MV-4-11 (cell line): ENCODE results near the gene LDLRAD2.
"Not testable (repeated sequence)": the region's sequence is repeated elsewhere in the genome, so short reads cannot be mapped to it uniquely, and the experiment has no call there.

Experiments used
- DNase-seq: peaks from one replicate; lab custom pipeline; 2025; lab: John Stamatoyannopoulos, UW

LDLRAD2 gene

DNA sequence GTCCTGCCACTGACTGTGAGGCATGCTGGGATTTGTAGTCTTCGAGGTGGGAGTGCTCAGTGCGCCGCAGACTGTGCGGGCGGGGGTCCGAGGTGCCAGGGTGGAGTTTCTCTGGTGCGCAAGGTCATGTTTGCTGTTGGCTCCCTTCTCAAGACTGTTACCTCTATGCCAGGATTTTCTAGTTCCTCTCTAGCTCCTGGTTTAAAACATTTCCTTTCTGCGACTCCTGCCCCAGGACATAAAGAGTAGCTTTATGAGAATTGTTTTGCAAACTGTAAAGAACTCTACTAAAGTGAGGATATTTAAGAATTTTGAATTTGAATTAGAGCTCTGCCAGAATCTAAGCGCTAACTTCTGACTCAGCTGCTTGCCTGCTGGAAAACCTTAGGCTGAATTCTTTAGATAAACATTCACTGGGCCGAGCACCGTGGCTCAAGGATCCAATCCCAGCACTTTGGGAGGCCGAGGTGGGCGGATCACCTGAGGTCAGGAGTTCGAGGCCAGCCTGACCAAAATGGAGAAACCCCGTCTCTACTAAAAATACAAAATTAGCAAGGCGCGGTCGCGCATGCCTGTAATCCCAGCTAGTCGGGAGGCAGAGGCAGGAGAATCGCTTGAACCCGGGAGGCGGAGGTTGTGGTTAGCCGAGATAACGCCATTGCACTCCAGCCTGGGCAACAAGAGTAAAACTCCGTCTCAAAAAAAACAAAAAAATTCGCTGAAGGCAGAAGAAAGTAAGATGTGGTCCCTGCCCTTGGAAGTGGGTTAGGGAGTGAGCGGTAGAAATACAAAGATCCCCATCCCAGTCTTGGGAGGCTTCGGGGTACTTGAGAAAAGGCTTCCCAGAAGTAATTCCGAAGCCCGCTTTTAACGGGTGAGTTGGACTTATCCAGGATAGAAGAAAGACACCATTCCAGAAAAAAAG, 28.1 kb upstream of the LDLRAD2 start:
- DNase-seq: peak; percentile 93

DNA sequence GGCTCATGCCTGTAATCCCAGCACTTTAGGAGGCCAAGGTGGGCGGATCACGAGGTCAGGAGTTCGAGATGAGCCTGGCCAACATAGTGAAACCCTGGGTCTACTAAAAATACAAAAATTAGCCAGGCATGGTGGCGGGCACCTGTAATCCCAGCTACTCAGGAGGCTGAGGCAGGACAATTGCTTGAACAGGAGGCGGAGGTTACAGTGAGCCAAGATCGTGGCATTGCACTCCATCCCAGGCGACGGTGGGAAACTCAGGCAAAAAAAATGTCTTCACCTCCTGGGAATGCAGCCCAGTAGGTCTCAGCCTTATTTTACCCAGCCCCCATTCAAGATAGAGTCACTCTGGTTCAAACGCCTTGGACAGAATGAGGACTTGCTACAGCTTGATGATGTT, 26.3 kb upstream of the LDLRAD2 start:
- not testable (repeated sequence) for DNase-seq

DNA sequence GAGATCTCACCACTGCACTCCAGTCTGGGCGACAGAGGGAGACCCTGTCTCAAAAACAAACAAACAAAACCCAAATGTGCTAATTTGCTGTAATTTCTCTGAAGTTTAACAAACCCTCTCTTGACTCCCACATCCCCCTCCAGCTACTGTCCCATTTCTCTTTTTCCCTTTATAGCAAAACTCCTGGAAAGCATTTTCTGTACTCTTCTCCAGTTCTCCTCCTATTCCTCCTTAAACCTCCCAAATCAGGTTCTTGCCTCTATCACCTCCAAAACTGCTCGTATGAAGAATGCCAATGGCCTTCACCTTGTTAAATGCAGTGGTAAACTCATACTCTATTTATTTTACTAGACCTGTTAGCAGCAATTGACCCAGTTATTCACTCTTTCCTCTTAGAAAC, 25.4 kb upstream of the LDLRAD2 start:
- DNase-seq: no peak

DNA sequence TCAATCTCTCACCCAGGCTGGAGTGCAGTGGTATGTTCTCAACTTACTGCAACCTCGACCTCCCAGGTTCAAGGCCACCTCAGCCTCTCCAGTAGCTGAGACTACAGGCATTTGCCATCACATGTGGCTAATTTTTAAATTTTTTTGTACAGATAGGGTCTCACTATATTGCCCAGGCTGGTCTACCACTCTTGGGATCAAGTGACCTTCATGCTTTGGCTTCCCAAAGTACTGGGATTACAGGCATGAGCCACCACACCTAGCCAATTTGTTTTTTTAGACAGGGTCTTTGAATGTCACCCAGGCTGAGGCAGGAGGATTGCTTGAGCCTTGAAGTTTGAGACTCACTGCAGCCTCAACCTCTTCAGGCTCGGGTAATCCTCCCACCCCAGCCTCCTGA, 19.0 kb upstream of the LDLRAD2 start:
- DNase-seq: no peak

DNA sequence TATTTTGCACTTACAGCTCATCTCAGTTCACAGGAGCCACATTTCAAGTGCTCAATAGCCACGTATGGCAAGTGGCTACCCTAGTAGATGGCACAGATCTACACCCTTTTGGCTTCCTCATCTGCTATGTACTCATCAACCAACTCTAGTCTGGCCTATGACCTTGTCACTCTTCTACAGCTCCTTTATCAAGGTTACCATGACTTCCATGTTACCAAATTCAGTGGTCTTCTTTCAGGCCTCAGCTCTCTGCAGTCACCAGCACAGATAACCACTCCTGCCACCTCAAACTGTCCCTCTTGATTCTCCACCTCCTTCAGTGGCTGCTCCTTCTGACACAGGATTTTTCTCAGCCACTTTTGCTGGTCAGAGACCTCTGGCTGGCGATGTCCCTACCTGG, 17.4 kb upstream of the LDLRAD2 start:
- no peak for DNase-seq

DNA sequence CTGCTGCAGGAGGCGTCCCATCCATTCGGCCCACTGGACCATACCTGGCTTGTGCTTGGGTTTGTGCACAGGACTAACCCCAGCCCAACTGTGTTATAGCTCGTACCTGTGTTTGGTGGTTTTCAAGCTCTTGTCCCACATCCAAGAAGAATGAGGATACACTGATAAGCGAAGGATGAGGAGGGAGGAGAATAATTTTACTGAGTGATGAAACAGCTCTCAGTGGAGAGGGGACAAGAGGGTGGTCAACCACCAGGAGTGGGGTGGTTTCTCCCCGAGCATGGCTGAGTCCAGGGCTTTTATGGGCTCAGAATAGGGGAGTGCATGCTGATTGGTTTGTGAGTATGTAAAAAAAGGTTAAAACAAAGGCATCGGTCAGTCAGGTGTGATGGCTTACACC, 17.0 kb upstream of the LDLRAD2 start:
- DNase-seq: no peak

DNA sequence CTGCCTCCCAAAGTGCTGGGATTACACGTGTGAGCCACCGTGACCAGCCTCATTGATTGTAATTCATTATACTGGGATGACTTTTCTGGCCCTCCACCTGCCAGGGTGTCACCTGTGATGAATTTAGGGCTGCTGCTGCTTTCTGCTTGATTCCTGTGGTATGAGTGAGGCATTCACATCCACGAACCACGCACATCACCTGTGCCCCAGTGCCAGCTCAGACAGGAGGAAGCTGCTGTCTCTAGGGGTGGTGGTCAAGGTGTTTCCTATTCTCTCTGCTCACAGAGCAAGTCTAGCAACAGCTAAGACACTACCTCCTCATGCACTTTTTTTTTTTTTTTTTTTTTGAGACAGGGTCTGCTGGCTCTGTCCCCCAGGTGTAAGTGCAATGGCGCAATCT, 12.3 kb upstream of the LDLRAD2 start:
- no peak for DNase-seq

DNA sequence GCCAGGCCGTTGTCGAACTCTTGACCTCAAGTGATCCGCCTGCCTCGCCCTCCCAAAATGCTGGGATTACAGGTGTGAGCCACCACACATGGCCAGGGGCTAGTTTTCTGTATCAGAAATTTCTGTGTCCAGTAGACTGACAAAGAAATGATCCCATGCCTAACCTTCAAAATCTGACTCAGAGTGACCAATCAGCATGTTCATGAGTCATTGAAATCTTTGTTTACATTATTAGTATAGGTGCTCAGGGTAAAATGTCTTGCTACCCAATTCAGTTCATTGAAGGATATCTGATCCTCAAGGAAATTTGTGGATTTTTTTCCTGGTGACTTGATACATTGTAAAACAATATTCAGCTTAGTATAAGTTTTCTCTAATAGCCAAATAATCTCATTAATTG, 11.0 kb upstream of the LDLRAD2 start:
- DNase-seq: no peak

DNA sequence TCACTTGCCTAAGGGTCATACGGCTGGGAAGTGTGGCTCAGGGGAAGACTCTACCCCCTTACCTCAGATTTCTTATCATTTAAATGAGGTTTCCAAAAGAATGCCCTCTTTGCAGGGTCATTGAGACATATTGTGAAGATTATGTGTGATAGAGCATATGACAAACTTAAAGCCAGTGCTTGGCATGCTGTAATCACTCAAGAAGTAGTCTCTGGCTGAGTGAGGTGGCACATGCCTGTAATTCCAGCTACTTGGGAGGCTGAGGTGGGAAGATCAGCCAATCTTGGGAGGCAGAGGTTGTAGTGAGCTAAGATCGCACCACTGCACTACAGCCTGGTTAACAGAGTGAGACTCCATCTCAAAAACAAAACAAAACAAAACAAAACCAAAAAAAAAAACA, 7.5 kb upstream of the LDLRAD2 start:
- no peak for DNase-seq

DNA sequence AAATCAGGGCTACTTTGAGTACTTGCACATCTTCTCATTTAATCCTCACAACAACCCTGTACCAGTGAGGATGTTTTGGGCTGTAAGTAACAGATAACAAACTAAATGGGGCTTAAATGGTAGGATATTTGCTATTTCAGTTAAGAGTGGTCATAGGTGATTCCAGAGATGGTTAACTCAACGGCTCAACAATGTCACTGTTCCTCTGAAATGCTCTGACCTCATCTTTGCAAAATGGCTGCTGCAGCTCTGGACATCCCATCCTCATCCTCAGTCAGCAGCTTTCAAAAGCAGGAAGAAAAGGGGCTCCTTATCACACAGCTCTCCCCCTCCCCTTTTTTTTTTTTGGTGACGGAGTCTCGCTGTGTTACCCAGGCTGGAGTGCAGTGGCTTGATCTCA, 1.5 kb downstream of the LDLRAD2 start:
- no peak for DNase-seq

DNA sequence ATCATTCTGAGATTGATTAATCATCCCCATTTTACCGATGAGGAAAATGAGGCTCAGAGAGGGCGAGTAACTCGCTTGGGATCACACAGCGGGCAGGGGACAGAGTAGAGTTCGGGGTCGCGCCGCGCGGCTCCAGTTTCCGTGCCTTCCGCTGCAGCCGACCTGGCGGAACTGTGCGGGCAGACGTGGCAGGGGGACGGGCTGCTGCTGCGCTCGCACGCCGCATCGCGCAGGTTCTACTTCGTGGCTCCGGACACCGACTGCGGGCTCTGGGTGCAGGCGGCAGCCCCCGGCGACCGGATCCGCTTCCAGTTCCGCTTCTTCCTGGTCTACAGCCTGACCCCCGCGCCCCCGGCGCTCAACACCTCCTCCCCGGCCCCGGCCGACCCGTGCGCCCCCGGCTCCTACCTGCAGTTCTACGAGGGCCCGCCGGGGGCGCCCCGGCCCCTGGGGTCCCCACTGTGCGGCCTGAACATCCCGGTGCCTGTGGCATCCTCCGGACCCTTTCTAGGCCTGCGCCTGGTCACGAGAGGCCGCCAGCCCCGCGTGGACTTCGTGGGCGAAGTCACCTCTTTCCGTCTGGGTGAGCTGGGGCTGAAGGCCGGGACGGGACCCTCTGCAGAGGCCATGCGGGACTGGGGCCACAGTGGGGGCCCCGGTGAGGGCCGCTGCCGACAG, 2.3 kb downstream of the LDLRAD2 start:
- no peak for DNase-seq

DNA sequence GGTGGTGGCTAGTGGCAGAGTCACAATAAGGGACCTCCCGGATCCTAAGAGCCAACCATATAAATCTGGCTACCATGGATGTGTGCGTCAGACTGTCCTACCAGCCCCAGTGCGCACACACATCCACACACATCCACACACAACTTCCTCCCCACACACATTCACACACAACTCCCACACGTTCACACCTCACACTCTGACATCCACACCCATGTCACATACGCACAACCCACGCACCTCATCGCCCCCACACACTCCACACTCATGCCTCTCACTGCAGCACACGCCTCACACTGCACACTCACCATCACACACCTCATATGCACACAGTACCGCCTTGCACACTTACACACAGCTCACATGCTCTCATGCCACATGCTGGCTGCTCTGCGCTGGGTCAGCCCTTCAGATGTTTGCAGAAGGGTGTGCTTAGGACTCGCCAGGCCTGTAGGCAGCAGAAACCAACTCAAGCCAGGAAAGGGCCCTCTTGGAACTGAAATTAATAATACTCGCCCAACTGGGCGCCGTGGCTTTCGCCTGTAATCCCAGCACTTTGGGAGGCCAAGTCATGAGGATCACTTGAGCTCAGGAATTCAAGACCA, 3.0 kb downstream of the LDLRAD2 start:
- DNase-seq: no peak

DNA sequence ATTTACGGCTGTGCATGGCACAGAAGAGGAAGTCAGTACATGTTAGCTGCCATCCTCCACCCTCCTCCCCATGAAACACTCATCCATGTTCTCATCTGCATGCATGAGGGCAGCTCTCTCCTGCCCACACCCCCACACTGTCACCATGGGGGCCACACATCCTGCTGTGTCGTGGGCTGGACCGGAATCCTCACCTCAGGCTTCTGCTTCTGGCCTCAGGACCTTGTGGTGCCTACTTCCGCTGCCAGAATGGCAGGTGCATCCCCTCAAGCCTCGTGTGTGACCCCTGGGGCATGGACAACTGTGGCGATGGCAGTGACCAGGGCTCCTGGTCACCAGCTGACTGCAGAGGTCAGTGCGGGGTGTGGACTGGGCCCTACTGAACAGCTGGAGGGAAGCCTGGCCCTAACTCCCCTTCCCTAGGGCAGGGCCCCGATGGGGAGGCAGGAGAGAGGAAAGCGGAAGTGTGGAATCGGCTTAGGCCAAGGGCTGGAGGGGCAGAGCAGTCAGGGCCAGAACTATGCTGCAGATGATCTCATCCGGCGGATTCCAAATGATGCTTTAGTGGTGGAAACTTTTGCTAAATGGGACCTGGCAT, 3.8 kb downstream of the LDLRAD2 start:
- peak; percentile 83 for DNase-seq

DNA sequence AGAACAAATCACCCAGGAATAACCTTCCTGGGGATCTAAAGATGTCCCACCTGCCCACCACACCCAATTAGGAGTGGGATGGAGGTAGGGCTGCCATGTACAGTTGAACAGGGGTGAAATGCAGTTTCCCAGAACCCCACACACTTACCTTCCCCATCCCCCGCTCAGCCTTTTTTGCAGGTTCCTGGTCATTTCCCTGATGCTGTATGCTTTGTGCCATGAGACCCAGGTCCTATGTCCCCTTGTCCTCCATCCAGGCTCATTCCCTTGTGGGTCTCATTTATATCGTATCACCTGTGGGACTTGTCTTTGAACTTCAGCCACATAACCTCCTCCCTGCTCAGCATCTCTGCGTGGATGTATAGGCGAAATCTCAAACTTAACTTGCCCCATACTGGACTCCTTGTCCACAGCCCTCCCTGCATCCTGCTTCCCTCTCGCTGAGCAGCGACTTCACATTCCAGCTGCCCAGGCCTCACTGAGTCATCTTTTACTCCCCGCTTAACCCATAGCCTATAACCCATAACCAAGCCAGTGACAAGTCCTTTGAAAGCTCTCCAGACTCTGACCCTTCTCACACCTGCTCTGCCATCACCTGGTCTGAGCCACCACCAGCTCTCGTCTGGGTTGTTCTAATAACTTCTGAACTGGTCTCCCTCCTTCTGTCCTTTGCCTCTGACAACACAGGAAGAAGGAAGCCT, 4.7 kb downstream of the LDLRAD2 start:
- DNase-seq: peak; percentile 36

DNA sequence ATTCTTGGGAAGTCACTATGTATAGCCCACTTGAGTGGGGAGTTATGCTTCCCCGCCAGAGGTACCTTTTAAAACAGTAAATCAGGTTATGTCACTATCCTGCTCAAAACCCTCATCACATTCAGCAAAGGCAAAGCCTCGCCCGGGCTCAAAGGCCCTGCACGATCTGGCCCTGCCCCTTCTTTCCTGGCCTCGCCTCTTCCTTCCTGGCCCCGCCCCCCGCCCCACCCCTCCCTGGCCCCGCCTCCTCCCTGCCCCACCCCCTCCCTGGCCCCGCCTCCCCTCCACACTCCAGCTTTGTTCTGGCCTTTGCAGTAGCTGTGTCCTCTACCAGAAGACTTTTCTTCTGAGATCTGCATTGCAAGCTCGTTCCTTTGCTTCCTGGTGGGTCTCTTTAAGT, 6.6 kb downstream of the LDLRAD2 start:
- peak; percentile 42 for DNase-seq

DNA sequence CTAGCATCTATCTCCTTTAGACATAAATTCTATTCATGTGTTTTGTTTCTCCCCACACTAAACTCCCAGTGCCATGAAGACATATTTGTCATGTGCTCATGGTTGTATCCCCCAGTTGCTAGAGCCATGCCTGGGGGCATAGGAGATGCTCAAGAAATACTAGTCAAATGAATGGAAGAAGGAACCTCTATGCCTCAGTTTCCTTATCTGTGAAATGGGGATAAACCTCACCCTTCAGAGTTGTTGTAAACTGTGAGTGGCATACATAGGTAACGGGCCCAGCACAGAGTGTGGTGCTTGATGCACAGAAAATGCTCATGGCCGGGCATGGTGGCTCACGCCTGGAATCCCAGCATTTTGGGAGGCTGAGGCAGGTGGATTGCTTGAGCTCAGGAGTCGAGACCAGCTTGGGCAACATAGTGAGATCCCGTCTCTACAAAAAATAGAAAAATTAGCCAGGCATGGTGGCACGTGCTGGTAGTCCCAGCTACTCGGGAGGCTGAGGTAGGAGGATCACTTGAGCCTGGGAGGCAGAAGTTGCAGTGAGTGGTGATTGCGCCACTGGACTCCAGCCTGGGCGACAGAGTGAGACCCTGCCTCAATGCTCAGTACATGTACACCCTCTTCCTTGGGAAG, 8.7 kb downstream of the LDLRAD2 start:
- no peak for DNase-seq

DNA sequence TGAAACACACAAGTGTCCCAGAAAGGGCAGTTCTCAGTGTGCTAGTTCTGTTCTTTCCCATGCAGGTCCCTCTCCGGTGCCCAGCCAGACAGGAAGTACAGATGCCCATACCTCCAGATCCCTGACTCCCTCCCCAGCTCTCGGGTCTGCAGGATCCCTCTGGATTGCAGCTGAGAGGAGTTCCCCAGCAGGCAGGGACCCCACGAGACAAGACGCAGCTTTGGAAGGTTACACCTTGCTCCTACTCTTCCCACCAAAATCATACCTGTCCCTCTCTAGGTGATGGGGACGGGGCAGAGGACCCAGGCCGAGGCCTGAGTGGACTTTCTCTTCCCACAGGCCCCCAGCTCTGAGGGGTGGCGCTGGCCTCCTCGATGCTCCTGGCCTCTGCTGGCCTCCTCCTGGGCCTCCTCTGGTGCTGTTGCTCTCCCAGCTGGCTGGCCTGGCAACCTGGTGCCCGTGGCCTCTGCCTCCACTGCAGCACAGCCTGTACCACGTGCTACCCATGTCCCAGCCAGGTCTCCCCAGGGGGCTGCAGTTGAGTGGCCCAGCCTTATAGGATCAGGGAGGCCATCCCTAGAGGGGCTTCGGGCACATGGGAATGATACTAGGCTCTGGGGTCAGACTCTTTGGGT, 9.4 kb downstream of the LDLRAD2 start:
- DNase-seq: no peak

DNA sequence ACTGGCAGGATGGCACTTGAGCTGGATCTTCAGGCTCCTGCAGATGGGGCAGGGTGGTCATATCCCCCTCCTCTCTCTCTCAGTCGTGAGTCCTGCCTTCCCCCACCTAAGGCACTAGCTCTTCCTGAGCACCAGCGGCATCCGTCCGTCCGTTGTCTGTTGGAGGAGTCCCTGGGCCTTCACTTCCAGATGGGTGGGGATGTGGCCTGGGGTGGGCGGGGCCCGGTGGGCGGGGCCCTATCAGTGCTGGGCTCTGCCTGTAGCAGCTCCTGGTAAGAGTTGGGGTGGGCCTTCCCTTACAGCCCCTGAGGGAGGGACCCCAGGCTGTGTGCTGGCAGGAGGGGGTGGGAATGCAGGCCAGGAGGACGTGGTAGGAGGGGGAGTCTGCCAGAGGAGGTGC, 10.3 kb downstream of the LDLRAD2 start:
- no peak for DNase-seq

DNA sequence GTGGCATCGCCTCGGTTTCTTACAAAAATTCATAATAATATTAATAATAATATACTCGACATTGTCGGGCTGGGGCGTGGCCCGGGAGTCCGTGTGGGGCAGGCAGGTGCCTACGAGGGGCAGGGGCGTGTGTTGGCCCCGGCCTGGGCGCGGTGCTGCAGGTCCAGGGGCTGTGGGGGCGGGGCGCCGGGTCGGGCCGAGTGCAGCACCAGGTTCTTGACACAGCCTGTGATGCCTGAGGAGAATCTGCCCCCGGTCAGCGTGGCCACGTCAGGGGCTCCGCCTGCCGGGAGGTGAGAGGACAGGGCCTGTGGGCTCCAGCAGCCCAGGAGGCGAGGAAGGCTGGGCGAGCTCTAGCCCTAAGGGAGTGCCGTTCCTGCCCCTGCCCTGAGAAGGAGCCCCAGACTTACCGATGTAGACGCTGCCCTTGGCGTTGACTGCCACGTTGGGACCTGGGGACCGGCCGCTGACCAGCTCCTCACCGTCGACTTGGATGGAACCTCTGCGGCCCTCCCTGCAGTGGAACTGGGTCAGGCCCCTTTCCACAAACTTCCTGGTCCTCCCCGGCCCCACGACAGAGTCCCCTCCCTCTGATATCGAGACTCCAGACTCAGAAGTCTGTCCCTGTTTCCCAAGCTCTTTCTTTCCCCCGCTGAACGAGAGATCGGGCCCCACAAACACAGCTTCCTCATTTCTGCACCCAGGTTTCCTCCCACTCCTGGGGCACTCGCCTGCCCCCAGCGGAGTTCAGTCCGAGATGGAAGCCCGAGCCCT, 11.3 kb downstream of the LDLRAD2 start:
- peak; percentile 41 for DNase-seq

DNA sequence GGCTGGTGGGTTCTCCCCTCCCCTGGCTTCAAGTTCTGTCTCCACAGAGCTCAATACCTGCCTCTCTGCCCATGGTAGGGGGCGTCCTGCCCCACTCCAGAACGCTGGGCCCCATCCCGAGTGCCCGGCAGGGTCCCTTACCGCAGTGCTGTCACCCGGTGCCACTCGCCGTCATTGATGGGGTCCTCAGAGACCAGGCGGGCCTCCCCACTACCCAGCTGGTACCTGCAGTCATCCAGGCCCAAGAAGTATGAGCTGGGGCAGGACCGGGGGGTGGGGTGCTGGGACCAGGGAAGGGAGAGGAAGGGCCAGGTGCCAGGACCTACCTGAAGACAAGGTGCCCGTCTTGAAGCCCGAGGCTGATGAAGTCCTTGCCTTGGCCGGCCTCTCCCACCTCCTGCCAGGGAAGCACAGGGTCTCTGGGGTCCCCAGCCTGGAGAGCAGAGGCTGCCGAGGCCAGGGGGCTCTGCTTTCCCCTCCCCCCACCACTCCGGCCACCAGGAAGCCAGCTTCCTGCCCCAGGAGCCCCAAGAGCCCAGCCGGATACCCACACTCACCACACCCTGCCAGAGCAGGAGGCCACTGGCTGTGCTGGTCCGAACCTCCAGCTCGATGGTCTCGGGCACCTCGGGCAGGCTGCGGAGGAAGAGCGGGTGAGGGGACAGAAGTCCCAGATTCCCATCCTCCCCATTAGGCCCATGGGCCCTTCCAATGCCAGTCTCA, 12.1 kb downstream of the LDLRAD2 start:
- no peak for DNase-seq
